ENCODE measurements around the gene MDM1.

The MDM1 gene

GRCh38 chr12:68331500-68331868, 678 bp downstream of the MDM1 start:
- no peak for DNase-seq (ENCODE audit: low read depth, low spot score)
- H3K4me3 ChIP-seq (ENCODE audit: low read length) = peak overlapping the region; percentile 89

DNA sequence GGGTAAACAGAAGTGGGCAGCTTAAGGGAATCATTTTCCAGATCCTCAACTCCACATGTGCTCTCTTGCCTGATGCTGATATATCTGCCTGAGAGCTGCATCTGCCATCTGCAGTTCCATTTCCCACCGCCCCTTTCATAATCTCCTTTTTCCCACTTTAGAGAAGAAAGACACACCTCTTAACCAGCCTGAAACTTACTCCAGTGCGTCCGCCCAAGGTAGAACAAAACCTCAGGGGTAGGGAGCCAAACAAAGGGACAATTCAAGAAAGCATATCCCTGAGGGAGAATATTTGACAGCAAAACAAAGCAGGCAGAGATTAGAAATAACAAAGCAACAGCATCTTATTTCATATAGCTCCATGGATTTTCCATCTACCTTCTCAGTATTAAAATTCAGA, 4.3 kb downstream of the MDM1 start:
- no peak for DNase-seq (ENCODE audit: low read depth, low spot score)
- H3K4me3 ChIP-seq (ENCODE audit: low read length) = no peak overlapping the region

- no peak overlapping the region for H3K4me3 ChIP-seq (ENCODE audit: low read length)
- no peak for DNase-seq (ENCODE audit: low read depth, low spot score)
Measured at GRCh38 chr12:68326716-68327115, 5.4 kb downstream of the MDM1 start.

GRCh38 chr12:68325966-68326365, 6.2 kb downstream of the MDM1 start:
- no peak for DNase-seq (ENCODE audit: low read depth, low spot score)
- no peak overlapping the region for H3K4me3 ChIP-seq (ENCODE audit: low read length)

- no peak overlapping the region for H3K4me3 ChIP-seq (ENCODE audit: low read length)
- DNase-seq (ENCODE audit: low read depth, low spot score) = no peak
Measured at GRCh38 chr12:68324531-68324930, 7.6 kb downstream of the MDM1 start.

DNA sequence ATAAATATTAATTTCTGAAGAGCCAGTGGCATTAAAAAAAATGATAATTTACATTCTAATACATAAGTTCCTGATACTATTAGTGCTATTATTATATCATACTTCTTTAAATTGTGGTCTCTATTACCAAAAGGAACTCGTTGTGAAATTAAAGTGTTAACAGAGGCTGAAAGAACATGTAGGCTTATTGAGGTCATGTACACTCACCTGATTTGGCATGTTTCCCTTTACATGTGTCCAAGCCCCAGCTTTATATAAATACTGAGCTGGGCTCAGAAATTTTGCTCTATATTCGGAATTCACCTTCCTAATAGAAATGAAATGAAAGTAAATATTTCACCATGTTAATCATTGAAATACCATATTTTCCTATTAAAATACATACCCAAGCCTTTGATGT, 11.0 kb downstream of the MDM1 start:
- no peak overlapping the region for H3K4me3 ChIP-seq (ENCODE audit: low read length)
- no peak for DNase-seq (ENCODE audit: low read depth, low spot score)

- no peak for DNase-seq (ENCODE audit: low read depth, low spot score)
Measured at GRCh38 chr12:68319988-68320623, 12.1 kb downstream of the MDM1 start.

DNA sequence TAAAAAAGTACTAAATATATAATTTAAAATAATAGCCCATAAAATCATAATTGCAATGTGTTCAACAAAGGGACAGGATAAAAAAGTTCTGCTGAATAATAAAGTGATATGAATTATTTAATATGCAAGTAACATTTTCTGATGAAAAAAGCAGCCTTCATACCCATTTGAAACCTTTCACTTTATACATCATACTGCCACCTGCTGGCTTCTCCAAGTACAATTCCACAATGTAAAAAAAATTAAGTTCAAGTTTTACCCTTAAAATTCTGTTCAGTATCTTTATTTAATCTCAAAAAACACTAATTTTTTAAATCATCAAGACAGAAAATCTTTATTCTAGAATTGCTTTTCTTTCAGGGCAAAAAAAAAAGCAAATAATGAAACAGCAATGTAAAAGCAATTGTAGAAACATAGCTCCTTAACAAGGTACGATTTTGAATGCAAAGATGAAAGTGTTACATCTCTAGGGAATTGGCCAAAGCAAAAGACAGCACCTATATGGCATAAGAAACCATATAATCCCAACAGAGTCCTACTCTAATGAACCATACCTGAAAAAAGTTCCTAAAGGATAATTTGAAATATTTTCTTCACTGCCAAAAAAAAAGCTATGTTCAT, 15.0 kb downstream of the MDM1 start:
- no peak overlapping the region for H3K4me3 ChIP-seq (ENCODE audit: low read length)
- DNase-seq (ENCODE audit: low read depth, low spot score) = peak; percentile 69

More at GRCh38 chr12:68319988-68320623, 12.1 kb downstream of the MDM1 start:
- no peak overlapping the region for H3K4me3 ChIP-seq (ENCODE audit: low read length)

- no peak overlapping the region for H3K4me3 ChIP-seq (ENCODE audit: low read length)
- no peak for DNase-seq (ENCODE audit: low read depth, low spot score)
Measured at GRCh38 chr12:68310370-68310769, 21.8 kb downstream of the MDM1 start.

DNA sequence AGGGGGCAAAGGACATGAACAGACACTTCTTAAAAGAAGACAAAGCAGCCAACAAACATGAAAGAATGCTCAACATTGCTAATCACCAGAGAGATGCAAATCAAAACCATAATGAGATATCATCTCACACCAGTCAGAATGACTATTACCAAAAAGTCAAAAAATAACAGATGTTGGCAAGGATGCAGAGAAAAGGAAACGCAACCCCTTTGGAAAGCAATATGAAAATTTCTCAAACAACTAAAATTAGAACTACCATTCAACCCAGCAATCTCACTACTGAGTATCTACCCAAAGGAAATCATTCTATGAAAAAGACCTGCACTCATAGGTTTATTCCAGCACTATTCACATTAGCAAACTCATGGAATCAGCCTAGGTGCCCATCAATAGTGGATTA, 25.6 kb downstream of the MDM1 start:
- DNase-seq (ENCODE audit: low read depth, low spot score) = no peak
- H3K4me3 ChIP-seq (ENCODE audit: low read length) = no peak overlapping the region

DNA sequence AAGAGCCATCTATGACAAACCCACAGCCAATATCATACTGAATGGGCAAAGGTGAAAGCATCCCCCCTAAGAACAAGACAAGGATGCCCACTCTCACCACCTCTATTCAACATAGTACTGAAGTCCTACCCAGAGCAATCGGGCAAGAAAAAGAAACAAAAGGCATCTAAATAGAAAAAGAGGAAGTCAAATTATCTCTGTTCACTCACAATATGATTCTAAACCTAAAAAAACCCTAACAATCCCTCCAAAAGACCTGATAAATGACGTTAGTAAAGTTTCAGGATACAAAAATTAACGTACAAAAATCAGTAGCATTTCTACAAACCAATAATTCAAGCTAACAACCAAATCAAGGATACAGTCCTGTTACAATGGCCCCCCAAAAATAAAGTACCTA, 26.9 kb downstream of the MDM1 start:
- DNase-seq (ENCODE audit: low read depth, low spot score) = no peak
- no peak overlapping the region for H3K4me3 ChIP-seq (ENCODE audit: low read length)

GRCh38 chr12:68304626-68305025, 27.5 kb downstream of the MDM1 start:
- DNase-seq (ENCODE audit: low read depth, low spot score) = no peak
- no peak overlapping the region for H3K4me3 ChIP-seq (ENCODE audit: low read length)

GRCh38 chr12:68303850-68304249, 28.3 kb downstream of the MDM1 start:
- no peak for DNase-seq (ENCODE audit: low read depth, low spot score)
- no peak overlapping the region for H3K4me3 ChIP-seq (ENCODE audit: low read length)

DNA sequence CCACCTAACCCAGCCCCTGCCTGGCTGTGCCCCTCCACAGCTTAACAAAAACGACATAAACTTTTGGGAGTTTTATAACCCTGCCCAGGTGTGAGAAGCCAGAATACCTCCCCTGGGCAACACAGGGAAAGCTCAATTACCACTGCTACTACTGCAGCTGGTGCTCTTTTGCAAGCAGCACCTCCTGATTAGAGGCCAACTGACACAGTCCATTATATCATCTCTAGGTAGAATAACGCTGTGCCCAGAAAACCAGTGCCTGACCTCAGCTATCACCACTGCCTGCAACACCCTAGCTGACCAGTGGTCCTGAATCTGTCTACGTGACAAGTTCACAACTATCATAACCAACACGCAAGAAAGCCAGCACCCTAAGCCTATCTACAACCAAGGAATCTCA, 34.2 kb downstream of the MDM1 start:
- no peak for DNase-seq (ENCODE audit: low read depth, low spot score)
- no peak overlapping the region for H3K4me3 ChIP-seq (ENCODE audit: low read length)

DNA sequence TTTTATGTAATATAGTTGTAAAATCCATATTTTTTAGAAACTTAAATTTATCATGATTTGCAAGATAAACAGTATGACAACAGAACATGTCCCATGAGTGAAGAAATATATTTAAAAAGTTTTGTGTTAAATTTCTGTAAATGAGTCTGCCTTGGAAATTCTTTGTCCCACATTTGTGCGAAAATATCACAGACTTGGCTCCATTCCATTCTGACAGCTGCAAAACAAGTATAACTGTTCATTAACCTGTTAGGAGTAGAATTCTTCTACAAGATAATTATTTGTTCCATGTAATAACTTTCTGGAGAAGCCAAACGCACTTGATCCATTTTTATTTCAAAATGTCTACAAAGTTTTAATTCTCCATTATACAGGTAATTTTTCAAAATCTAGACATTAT, 37.9 kb downstream of the MDM1 start:
- no peak overlapping the region for H3K4me3 ChIP-seq (ENCODE audit: low read length)
- DNase-seq (ENCODE audit: low read depth, low spot score) = no peak

GRCh38 chr12:68293347-68293746, 38.8 kb downstream of the MDM1 start:
- no peak for DNase-seq (ENCODE audit: low read depth, low spot score)
- no peak overlapping the region for H3K4me3 ChIP-seq (ENCODE audit: low read length)

DNA sequence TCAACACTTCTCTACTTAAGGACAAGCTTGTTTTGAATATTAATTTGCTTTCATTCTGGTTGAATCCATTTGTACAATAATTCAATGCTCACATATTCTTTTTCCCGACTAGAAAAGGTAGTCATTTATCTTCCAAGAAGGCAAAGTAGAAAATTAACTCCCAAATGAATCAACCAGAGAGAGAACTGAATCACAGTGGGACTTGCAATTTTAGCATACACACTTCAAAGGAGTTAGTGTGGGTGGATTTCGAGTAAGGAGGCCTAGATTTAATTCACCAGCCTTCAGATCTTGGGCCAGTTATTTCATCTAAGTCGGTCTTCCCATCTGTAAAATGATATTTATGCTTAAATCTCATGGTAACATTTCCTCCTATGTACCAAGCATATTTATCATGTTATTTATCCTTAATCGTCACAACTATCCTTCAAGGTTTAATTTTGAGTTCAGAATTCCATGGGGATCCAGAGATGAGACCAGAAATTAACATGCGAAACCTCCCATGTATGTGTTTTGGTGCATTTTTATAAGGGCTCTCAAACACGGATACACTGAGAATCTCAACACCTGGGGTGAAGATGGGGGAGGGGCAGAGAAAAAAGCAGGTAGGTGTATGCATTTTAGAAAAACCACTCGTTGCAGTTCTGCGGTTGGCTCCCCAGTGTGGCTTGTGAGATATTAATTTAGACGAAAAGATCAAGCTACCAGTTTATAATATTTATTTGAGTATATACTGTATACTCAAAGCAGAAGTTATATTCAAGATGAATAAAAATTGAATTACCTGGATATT, 39.8 kb downstream of the MDM1 start:
- DNase-seq (ENCODE audit: low read depth, low spot score) = no peak
- no peak overlapping the region for H3K4me3 ChIP-seq (ENCODE audit: low read length)

GRCh38 chr12:68291396-68292036, 40.6 kb downstream of the MDM1 start:
- no peak for DNase-seq (ENCODE audit: low read depth, low spot score)
- H3K4me3 ChIP-seq (ENCODE audit: low read length) = no peak overlapping the region

DNA sequence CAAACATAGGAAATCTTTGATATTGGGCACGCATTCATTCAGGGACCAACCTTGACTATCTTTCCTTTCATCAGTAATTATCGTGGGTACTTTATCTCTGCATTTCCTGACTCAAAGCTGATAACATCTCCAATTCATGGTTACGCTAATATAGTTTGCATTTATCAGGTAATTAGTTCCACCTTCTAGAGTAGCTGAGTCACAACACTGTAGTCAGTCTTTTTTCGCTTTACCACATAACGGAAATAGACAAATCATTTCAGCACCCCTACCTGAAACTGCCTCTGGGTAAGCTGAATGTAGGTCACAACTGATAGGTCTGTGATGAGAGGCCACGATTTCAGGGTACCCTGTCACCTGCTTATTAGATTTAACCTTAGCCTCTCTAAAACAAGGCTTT, 42.0 kb downstream of the MDM1 start:
- peak; percentile 87 for DNase-seq (ENCODE audit: low read depth, low spot score)
- no peak overlapping the region for H3K4me3 ChIP-seq (ENCODE audit: low read length)

DNA sequence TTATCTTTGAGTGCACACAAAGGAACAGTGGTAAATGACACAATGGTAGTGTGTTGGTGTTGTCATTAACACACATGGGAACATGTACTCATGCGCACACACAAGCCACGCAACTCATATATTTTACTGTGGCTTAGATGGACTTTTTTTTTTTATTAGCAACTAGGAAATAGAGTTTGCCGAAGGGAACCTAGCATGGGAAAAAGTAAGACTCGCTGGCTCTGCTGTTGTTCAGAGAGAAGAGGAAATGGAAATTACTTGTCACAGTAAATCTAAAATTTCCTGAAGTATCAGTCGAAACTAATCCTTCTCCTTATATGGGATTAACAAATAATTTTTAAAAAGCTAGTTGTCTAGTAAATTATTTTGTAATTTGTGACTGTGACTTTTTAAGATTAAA, 45.1 kb downstream of the MDM1 start:
- H3K4me3 ChIP-seq (ENCODE audit: low read length) = no peak overlapping the region
- no peak for DNase-seq (ENCODE audit: low read depth, low spot score)
